ENCODE results near the gene S100A13.

DNA sequence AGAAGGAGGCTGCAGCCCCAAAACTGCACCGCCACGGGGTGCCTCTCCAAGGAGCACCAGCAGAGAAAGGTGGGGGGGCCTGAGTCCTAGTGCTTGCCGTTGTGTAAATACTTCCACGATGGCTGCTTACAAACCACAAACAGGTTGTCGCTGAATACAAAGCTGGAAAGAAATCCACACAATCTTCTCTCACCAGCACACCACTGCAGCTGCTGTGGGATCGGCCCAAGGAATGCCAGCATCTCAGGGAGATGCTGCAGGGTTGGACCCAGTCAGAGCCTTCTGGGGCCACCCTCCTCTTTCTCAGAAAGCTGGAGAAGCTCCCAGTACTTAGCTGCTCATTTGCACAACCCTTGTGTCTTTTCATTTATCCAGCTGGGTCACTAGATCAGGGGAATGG is 8.1 kb downstream of the S100A13 start:
- TF ChIP-seq, protein P1, sequence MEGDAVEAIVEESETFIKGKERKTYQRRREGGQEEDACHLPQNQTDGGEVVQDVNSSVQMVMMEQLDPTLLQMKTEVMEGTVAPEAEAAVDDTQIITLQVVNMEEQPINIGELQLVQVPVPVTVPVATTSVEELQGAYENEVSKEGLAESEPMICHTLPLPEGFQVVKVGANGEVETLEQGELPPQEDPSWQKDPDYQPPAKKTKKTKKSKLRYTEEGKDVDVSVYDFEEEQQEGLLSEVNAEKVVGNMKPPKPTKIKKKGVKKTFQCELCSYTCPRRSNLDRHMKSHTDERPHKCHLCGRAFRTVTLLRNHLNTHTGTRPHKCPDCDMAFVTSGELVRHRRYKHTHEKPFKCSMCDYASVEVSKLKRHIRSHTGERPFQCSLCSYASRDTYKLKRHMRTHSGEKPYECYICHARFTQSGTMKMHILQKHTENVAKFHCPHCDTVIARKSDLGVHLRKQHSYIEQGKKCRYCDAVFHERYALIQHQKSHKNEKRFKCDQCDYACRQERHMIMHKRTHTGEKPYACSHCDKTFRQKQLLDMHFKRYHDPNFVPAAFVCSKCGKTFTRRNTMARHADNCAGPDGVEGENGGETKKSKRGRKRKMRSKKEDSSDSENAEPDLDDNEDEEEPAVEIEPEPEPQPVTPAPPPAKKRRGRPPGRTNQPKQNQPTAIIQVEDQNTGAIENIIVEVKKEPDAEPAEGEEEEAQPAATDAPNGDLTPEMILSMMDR (IDR thresholded peaks at IDR 0.05), result no peak
- TF ChIP-seq POLR2A (IDR thresholded peaks at IDR 0.05), result no peak

Data from esophagus squamous epithelium (tissue), 4 donors.